CD4-positive, alpha-beta T cell (primary cell): Measurements from ENCODE around the gene BMPR2. TPM values are rescaled to one million over a fixed set of nuclear protein-coding genes. Genes with fewer than 3 reads are reported as not detected.

Source experiments
- ATAC-seq: fragments of 200-7000 bp; cut with Tn5 transposase; one replicate; pipeline ENCODE4 v1.10.0; 2022; ENCODE audit warnings: mild to moderate bottlenecking; ENCODE audit not compliant: poor library complexity
- CTCF ChIA-PET: fragments of 350-600 bp; sonication (Branson Sonifier 250); formaldehyde crosslinking; loops from one replicate; lab custom pipeline; 2021; ENCODE audit warnings: antibody characterized with exemption, inconsistent platforms; lab: Charles Lee
- POLR2A ChIA-PET: fragments of 350-600 bp; sonication (Branson Sonifier 250); formaldehyde crosslinking; loops from one replicate; lab custom pipeline; 2021; ENCODE audit warnings: antibody characterized with exemption, inconsistent platforms; lab: Charles Lee
- DNase-seq, 14 experiments: peaks; one replicate each; pipeline ENCODE4 v3.0.0-alpha.2; 2013 to 2020; ENCODE audit warnings: mixed read lengths in 2 of 14
- H3K27ac ChIP-seq, 2 donors: one replicate each; pipeline versions ENCODE4 v1.5.1 to v1.7.0; 2013; ENCODE audit warnings: low read length in 2 of 2, low read depth in 1 of 2, mild to moderate bottlenecking in 1 of 2
- H3K27me3 ChIP-seq, 2 experiments: 1 replicate in 1 of 2; 2 replicates in 1 of 2; pipeline versions ENCODE4 v1.6.1 to v1.7.0; 2013; ENCODE audit warnings: low read length in 2 of 2, control low read depth in 1 of 2, mild to moderate bottlenecking in 1 of 2, moderate library complexity in 1 of 2; ENCODE audit not compliant: insufficient read depth in 2 of 2, control insufficient read depth in 1 of 2
- H3K36me3 ChIP-seq: one replicate; pipeline ENCODE4 v1.6.1; 2013; ENCODE audit warnings: low read length, control low read depth; ENCODE audit not compliant: insufficient read depth
- H3K4me1 ChIP-seq: one replicate; pipeline ENCODE4 v1.6.1; 2013; ENCODE audit warnings: low read length, control low read depth; ENCODE audit not compliant: insufficient read depth
- H3K4me3 ChIP-seq: one replicate; pipeline ENCODE4 v1.5.1; 2013; ENCODE audit warnings: mild to moderate bottlenecking, low read length, moderate library complexity
- H3K9me3 ChIP-seq, 2 experiments: 1 replicate in 1 of 2; 2 replicates in 1 of 2; pipeline versions ENCODE4 v1.6.1 to v1.7.0; 2013; ENCODE audit warnings: low read length in 2 of 2, mild to moderate bottlenecking in 2 of 2, control low read depth in 1 of 2, moderate library complexity in 1 of 2; ENCODE audit not compliant: control insufficient read depth in 1 of 2, insufficient read depth in 1 of 2
- H3K27ac Mint-ChIP-seq: one replicate; pipeline ENCODE4 v1.8.0; 2020; ENCODE audit warnings: mixed read lengths
- H3K27me3 Mint-ChIP-seq: one replicate; pipeline ENCODE4 v1.8.0; 2021; ENCODE audit warnings: mixed read lengths
- H3K36me3 Mint-ChIP-seq: one replicate; pipeline ENCODE4 v1.8.0; 2021; ENCODE audit warnings: low read depth, mixed read lengths
- H3K4me1 Mint-ChIP-seq: one replicate; pipeline ENCODE4 v1.8.0; 2021; ENCODE audit warnings: low read depth, mixed read lengths
- H3K4me3 Mint-ChIP-seq: one replicate; pipeline ENCODE4 v1.8.0; 2020; ENCODE audit warnings: mild to moderate bottlenecking, mixed read lengths
- H3K9me3 Mint-ChIP-seq: one replicate; pipeline ENCODE4 v1.8.0; 2020; ENCODE audit warnings: mixed read lengths
- CTCF ChIP-seq: fragments of 200-600 bp; IDR thresholded peaks from one replicate; pipeline ENCODE4 v1.8.0; 2022; ENCODE audit warnings: antibody characterized with exemption, mild to moderate bottlenecking
- intact Hi-C, 2 experiments: fragments of 100-400 bp; cut with DNase I in 1 of 2; cut with micrococcal nuclease in 1 of 2; formaldehyde crosslinking; loops; one replicate each; pipeline versions ENCODE4 v1.15.1 to v1.9.0; 2023 to 2025; cut with DNase I, micrococcal nuclease
- total RNA-seq, 174 experiments: library from RNA in 2 of 174; stranded (reverse) in 2 of 174; gene quantifications; one replicate each; pipeline ENCODE4 v1.2.3 and lab custom pipeline; 2021 to 2026

BMPR2 gene
- total RNA-seq, 2 experiments from 2014 or later, result 12.7 to 12.8 TPM

DNA sequence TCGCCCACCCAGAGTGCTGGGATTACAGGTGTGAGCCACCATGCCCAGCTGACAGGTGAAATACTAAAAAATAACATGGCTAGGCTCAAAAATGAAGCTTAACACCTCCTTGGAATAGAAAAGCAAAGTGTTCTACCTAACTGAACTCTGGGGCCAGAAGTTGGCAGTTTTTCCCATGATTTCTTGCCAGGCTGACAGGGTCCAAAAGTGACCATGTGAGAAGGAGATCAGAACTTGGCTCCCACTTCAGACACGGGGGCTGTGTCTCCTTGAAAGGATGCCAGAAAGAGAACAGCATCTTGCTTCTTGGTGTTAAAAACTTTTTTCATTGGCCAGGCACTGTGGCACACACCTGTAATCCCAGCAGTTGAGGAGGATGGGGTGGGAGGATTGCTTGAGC is 47.0 kb downstream of the BMPR2 start:
- no peaks in the 10 kb centered on the region for H3K4me1 ChIP-seq
- DNase-seq, result no peak
- H3K27ac ChIP-seq, result no peak overlapping the region
- intact Hi-C loops, result no loop called here
- no peak for TF ChIP-seq CTCF
- Mint-ChIP-seq H3K27ac (no peak overlapping the region), H3K27me3 (no peaks in the 10 kb centered on the region), H3K36me3 (peaks cover 18% of the 10 kb centered on the region), H3K9me3 (peaks cover 3% of the 10 kb centered on the region), H3K4me1 (peaks cover 5% of the 10 kb centered on the region), H3K4me3 (no peak overlapping the region)
- H3K4me3 ChIP-seq, result no peak overlapping the region
- POLR2A ChIA-PET, result no interaction called here
- H3K9me3 ChIP-seq, result no peaks in the 10 kb centered on the region
- CTCF ChIA-PET, result no interaction called here
- H3K27me3 ChIP-seq, result no peaks in the 10 kb centered on the region
- no peak for ATAC-seq
- no peaks in the 10 kb centered on the region for H3K36me3 ChIP-seq

GRCh38 chr2:202425036-202425435 is 48.9 kb downstream of the BMPR2 start:
- Mint-ChIP-seq H3K36me3 (peaks cover 34% of the 10 kb centered on the region), H3K27ac (no peak overlapping the region), H3K4me3 (no peak overlapping the region), H3K4me1 (peaks cover 5% of the 10 kb centered on the region), H3K9me3 (peaks cover 10% of the 10 kb centered on the region), H3K27me3 (no peaks in the 10 kb centered on the region)
- no peak for TF ChIP-seq CTCF
- H3K36me3 ChIP-seq, result no peaks in the 10 kb centered on the region
- intact Hi-C loops, result no loop called here
- no peaks in the 10 kb centered on the region for H3K4me1 ChIP-seq
- DNase-seq (no peak), ATAC-seq (no peak)
- H3K27me3 ChIP-seq, result no peaks in the 10 kb centered on the region
- no peak overlapping the region for H3K4me3 ChIP-seq
- ChIA-PET POLR2A (interaction anchor here (0.5 to 0.6 kb wide), 2 partner anchors 16 to 905 kb away, joined by 3 read pairs; no protein-coding TSS in a partner anchor), CTCF (no interaction called here)
- no peak overlapping the region for H3K27ac ChIP-seq
- H3K9me3 ChIP-seq, result no peaks in the 10 kb centered on the region

GRCh38 chr2:202426751-202427150 is 50.6 kb downstream of the BMPR2 start:
- Mint-ChIP-seq H3K9me3 (peaks cover 10% of the 10 kb centered on the region), H3K4me1 (peaks cover 5% of the 10 kb centered on the region), H3K36me3 (peaks cover 34% of the 10 kb centered on the region), H3K27ac (no peak overlapping the region), H3K4me3 (no peak overlapping the region), H3K27me3 (no peaks in the 10 kb centered on the region)
- DNase-seq, result no peak
- Histone ChIP-seq H3K4me3 (no peak overlapping the region), H3K9me3 (no peaks in the 10 kb centered on the region), H3K4me1 (no peaks in the 10 kb centered on the region), H3K27ac (no peak overlapping the region), H3K27me3 (no peaks in the 10 kb centered on the region), H3K36me3 (no peaks in the 10 kb centered on the region)
- no peak for TF ChIP-seq CTCF
- CTCF ChIA-PET, result no interaction called here
- no peak for ATAC-seq
- POLR2A ChIA-PET, result no interaction called here
- intact Hi-C loops, result no loop called here
